GM21717 (cell line): ENCODE measurements around the gene STAB1.

Experiments used
- ATAC-seq: cut with Tn5 transposase; IDR thresholded peaks from one replicate; pipeline ENCODE4 v1.9.1; 2021; ENCODE audit warnings: mild to moderate bottlenecking, moderate library complexity; ENCODE audit not compliant: unreplicated experiment

Gene STAB1

DNA sequence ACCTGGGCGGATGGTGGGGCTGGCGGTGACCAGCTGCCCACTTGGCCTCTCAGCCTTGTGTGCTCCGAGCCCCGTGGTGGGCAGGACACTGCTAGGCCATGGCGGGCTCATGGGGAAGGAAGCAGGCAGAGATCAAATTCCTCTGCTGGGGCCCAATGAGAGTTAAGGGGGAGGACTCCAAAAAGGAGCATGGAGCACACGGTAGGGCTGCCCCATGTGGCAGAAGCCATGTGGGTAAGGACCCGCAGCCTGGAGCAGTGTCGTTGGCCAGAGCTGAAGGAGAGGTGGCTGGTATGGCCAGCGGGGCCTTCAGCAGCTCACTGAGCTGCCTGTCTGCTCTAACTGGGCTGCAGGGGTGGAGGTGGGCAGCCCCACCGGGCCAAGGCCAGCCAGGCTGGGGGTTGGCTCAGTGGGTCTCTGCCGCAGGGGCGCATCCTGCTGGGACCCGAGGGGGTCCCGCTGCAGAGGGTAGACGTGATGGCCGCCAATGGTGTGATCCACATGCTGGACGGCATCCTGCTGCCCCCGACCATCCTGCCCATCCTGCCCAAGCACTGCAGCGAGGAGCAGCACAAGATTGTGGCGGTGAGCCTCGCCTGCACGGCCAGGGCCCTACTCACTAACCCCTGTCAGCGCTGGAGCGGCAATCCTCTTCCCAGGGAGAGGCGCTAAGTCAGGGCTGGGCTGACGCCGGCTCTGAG is 11.3 kb downstream of the STAB1 start:
- no peak for ATAC-seq

DNA sequence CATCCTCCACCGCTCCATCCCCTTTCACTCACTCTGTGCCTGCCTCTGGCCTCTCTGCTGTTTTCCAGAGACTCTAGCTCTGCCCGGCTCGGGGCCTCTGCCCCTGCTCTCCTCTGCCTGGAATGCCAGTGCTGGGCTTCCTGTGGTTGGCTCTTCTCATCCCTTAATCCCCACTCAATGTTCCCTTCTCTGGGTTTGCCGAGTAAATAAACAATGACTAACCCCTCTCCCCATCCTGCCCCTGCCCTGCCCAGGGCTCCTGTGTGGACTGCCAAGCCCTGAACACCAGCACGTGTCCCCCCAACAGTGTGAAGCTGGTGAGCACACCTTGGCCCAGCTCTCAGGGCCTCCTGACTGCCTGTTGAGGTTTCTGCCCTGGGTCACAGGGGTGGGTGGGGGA is 12.2 kb downstream of the STAB1 start:
- ATAC-seq: no peak

GRCh38 chr3:52509753-52510328 is 14.7 kb downstream of the STAB1 start:
- ATAC-seq: no peak

GRCh38 chr3:52511509-52511908 is 16.4 kb downstream of the STAB1 start:
- ATAC-seq: no peak

GRCh38 chr3:52512105-52512504 is 17.0 kb downstream of the STAB1 start:
- no peak for ATAC-seq

DNA sequence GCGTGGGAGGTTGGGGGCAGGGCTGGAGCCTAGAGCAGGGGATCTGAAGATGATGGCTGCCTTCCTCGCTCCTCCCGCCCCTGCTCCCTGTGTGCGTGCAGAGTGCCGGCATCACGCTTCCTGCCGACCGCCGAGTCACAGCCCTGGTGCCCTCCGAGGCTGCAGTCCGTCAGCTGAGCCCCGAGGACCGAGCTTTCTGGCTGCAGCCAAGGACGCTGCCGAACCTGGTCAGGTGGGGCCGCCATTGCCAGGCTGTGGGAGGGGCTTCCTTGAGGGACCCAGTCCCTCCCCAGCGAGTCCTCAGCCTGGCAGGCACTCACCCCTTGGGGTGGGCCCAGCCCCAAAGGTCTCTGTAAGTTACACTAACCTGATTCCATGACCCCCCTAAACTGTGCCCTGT is 17.6 kb downstream of the STAB1 start:
- ATAC-seq: no peak

- ATAC-seq: no peak
Observed at GRCh38 chr3:52513281-52513680, 18.1 kb downstream of the STAB1 start.

GRCh38 chr3:52514576-52514975 is 19.4 kb downstream of the STAB1 start:
- no peak for ATAC-seq

DNA sequence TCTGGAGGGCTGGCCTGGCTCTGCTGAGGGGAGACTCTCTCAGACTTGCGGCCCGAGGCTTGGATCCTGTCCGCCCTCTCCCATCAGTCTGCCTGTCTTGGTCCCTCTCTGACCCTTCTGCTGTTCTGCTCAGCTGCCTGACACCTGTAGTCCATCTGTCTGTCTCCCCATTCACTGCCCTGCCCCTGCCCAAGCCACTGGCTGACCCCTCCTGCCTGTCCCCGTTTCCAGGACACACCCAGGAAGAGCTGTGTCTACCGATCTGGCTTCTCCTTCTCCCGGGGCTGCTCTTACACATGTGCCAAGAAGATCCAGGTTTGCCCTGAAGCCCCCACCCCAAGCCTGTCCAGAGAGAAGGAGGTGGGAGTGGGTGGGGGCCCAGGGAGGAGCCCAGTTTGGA is 20.1 kb downstream of the STAB1 start:
- no peak for ATAC-seq

- no peak for ATAC-seq
Observed at GRCh38 chr3:52516509-52517195, 21.5 kb downstream of the STAB1 start.

GRCh38 chr3:52517796-52518722 is 22.9 kb downstream of the STAB1 start:
- ATAC-seq: no peak

DNA sequence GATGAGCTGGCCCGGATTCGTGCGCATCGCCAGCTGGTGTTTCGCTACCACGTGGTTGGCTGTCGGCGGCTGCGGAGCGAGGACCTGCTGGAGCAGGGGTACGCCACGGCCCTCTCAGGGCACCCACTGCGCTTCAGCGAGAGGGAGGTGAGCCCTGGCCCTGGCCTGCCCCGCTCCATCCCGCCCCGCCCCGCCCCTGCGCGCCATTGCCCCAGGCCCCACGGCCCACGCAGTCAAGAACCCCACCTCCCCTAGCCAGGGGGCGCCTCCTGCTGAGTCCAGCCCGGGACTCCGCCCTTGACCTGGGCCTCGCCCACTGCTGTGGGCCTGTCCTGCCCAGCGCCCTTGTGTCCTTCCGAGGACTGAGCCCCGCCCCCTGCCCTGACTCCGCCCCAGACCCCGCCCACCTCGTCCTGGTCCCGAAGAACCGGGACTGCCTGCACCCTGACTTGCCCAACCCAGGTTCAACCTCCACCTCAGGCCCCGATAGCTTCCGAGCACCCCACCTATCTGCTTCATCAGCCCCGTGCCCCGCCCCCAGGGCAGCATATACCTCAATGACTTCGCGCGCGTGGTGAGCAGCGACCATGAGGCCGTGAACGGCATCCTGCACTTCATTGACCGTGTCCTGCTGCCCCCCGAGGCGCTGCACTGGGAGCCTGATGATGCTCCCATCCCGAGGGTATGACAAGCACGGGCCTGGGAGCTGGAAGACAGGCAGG is 23.7 kb downstream of the STAB1 start:
- ATAC-seq: no peak

DNA sequence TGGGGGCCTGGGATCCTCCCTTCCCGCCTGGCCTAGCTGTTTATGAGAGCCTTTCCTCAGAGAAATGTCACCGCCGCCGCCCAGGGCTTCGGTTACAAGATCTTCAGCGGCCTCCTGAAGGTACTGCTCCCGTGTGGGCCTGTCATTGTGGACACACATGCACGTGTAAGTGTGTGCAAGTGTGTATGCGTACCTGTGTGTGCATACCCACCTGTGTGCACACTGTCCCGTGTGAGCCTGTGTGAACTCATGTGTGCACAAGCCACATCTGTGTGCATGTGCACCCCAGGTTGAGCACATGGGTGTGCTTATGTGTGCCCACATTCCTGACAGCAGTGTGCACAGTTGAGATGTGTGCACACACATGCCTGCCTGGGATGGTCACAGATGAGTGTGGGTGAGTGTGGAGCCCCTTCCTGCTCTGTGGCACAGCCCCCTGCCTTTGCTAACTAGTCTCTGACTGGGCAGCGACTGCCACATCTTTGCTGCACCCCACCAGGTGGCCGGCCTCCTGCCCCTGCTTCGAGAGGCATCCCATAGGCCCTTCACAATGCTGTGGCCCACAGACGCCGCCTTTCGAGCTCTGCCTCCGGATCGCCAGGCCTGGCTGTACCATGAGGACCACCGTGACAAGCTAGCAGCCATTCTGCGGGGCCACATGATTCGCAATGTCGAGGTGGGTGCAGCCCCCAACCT is 24.5 kb downstream of the STAB1 start:
- ATAC-seq: no peak

GRCh38 chr3:52520141-52520667 is 25.1 kb downstream of the STAB1 start:
- ATAC-seq: no peak

GRCh38 chr3:52520716-52521487 is 25.8 kb downstream of the STAB1 start:
- ATAC-seq: no peak

DNA sequence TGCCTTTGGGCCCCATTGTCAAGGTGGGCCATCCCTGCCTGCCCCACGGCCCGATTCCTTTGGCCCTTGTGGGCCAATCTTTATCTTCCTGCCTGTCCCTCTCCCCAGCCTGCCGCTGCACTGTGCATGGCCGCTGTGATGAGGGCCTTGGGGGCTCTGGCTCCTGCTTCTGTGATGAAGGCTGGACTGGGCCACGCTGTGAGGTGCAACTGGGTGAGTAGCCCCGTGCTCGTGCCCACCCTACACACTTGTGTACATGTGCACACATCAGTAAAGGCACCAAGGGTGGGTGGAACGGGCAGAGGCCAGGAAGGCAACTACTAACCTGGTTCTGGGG is 26.3 kb downstream of the STAB1 start:
- no peak for ATAC-seq

DNA sequence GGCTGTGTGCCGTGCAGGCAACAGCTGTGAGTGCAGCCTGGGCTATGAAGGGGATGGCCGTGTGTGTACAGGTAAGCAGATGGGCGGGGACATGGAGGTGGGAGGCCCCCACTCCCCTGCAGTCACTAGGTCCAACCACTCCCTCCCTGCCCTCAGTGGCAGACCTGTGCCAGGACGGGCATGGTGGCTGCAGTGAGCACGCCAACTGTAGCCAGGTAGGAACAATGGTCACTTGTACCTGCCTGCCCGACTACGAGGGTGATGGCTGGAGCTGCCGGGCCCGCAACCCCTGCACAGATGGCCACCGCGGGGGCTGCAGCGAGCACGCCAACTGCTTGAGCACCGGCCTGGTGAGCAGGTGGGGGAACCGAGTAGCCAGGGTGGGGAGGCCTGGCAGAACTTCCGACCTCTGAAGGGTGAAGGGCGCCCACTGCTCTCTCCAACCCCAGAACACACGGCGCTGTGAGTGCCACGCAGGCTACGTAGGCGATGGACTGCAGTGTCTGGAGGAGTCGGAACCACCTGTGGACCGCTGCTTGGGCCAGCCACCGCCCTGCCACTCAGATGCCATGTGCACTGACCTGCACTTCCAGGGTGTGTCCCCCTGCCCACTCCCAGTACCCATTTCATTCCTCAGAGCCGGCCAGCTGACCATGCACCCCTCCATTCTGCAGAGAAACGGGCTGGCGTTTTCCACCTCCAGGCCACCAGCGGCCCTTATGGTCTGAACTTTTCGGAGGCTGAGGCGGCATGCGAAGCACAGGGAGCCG is 26.9 kb downstream of the STAB1 start:
- no peak for ATAC-seq

DNA sequence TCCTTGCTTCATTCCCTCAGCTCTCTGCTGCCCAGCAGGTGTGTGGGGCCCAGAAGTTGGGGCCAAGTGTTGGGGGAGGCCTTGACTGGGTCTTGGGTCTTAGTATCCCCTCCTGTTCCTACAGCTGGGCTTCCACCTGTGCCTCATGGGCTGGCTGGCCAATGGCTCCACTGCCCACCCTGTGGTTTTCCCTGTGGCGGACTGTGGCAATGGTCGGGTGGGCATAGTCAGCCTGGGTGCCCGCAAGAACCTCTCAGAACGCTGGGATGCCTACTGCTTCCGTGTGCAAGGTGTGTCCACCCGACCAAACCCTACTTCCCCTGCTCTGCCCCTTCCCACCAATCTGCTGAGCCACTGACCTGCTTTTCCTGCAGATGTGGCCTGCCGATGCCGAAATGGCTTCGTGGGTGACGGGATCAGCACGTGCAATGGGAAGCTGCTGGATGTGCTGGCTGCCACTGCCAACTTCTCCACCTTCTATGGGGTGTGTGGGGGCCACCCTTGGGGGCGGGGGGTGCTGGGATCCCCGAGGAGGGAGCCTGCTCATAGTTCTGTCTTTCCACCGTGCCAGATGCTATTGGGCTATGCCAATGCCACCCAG is 27.6 kb downstream of the STAB1 start:
- ATAC-seq: no peak
